Fibroblast of villous mesenchyme (primary cell): ENCODE results near the gene SLC25A13. TPM values are rescaled to one million over a fixed set of nuclear protein-coding genes. Genes with fewer than 3 reads are reported as not detected.

Experiments
- DNase-seq: peaks from one replicate; pipeline ENCODE4 v3.0.0-alpha.2; 2010; ENCODE audit warnings: low read depth
- H3K4me3 ChIP-seq: 2 replicates; pipeline ENCODE4 v1.5.1; 2011; ENCODE audit warnings: low read depth, mild to moderate bottlenecking, low read length
- total RNA-seq: library from RNA; depleted of rRNA; stranded (reverse); fragments of >200 nt; gene quantifications from 2 replicates; pipeline ENCODE4 v1.2.3, GENCODE V29; 2012
- TF ChIP-seq, protein P1 (sequence below): IDR thresholded peaks from 2 replicates; pipeline ENCODE4 v1.5.1; 2012; ENCODE audit warnings: low read depth, mild to moderate bottlenecking, low read length; ENCODE audit not compliant: insufficient read depth

SLC25A13 gene
- total RNA-seq, 1 donor = 22.5 TPM

DNA sequence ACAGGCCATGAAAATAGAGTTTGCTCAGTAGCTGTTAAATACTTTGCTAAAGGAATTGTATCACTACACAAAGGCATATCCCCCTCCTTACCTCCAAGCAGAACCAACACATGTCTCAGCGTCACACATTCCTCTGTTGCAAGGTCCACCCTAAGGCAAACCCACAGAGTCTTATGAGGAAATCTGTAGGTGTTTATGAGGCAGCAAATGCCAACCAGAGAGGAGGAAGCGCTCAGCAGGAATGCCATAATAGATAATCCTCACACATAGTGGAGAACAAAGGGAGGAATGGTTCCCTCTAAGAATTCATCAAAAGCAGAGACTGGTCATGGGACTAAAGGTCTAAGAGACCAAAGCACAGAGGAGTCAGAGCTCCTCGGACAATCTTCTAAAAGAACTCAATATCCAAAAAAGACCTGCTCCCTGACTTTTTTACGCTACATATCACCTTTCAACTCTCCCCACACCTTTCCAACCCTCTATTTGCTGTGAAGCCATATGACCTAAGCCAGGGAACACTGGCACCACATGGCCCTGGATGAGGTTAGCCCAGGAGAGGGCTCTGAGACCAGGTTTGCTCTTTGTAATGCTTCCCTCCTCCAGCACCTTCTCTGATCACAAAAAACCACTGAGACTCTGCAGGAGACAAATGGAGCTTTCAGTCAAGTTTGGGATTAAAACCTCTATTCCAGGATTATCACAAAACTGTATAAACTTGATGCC is 7.3 kb downstream of the SLC25A13 start:
- TF ChIP-seq, protein P1, sequence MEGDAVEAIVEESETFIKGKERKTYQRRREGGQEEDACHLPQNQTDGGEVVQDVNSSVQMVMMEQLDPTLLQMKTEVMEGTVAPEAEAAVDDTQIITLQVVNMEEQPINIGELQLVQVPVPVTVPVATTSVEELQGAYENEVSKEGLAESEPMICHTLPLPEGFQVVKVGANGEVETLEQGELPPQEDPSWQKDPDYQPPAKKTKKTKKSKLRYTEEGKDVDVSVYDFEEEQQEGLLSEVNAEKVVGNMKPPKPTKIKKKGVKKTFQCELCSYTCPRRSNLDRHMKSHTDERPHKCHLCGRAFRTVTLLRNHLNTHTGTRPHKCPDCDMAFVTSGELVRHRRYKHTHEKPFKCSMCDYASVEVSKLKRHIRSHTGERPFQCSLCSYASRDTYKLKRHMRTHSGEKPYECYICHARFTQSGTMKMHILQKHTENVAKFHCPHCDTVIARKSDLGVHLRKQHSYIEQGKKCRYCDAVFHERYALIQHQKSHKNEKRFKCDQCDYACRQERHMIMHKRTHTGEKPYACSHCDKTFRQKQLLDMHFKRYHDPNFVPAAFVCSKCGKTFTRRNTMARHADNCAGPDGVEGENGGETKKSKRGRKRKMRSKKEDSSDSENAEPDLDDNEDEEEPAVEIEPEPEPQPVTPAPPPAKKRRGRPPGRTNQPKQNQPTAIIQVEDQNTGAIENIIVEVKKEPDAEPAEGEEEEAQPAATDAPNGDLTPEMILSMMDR = no peak
- H3K4me3 ChIP-seq = no peak overlapping the region
- DNase-seq = peak; percentile 48

DNA sequence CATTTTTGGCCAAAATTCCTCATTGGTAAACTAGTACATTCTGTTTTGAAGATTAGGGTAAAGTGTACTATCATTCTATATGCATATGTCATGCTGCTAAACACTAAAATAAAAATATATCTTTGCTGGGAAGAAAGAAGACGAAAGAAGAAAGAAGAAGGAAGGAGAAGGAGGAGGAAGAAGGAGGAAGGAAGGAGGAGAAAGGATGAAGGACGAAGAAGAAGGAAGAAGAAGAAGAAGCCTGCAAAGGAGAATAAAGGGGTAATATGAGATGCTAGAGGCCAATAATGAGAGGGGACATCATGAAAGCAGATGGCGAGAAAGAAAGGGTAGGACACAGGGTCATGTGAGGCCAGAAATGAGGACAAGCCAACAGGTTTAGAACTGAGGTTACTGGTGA is 8.0 kb downstream of the SLC25A13 start:
- H3K4me3 ChIP-seq = no peak overlapping the region
- TF ChIP-seq, protein P1 = no peak
- no peak for DNase-seq

DNA sequence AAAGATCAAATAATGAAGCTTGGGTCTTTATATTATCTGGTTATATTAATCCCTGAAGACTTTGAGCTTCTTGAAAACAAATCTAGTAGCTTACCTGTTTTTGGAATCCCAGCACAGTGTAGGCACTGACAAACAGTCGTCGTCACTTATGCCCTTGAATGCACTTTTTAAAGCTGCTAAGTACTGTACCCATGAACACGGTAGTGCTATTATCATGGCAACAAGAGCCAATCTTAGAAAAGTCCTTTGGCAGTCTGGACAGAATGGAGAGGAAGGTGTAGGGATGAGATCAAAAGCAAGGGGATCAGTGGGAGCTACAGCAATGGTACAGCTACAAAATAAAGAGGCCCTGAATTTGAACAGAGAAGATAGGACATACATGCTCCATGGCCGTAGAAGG is 9.4 kb downstream of the SLC25A13 start:
- H3K4me3 ChIP-seq = no peak overlapping the region
- DNase-seq = no peak
- TF ChIP-seq, protein P1 = no peak

DNA sequence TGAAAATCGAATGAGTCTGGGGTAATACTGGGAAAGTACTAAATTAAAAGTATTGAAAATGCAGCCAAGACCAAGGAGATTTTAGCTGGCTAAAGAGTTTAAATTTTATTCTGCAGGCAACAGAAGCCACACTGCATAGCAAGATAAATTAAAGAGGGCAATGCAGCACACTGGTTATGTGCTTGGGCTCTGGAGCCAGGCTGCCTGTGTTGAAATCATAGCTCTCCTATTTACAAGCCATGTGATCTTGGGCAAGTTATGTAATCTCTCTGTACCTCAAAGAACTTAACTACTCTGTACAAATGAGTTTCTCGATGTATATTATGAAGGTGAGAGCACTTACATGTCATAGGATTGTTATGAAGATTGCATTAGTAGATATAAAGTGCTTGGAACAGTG is 9.9 kb downstream of the SLC25A13 start:
- peak; percentile 85 for DNase-seq
- TF ChIP-seq, protein P1 = no peak
- H3K4me3 ChIP-seq = no peak overlapping the region

DNA sequence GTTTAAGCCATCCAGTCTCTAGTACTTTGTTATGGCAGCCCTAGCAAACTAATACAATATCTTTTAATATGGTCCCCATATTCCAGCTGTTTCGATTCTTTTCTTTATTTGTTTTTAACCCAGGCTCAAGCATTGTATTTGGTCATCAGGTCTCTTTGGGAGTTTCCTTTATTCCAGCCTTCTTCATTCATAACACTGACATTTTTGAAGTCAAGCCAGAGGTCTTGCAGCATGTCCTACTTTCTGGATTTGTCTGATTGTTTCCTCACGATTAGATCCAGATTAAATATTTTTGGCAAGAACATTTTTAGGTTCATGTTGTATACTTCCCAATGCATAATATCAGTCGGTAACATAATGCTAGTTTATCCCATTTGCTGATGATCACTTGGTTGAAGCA is 11.8 kb downstream of the SLC25A13 start:
- H3K4me3 ChIP-seq = no peak overlapping the region
- TF ChIP-seq, protein P1 = no peak
- peak; percentile 56 for DNase-seq

DNA sequence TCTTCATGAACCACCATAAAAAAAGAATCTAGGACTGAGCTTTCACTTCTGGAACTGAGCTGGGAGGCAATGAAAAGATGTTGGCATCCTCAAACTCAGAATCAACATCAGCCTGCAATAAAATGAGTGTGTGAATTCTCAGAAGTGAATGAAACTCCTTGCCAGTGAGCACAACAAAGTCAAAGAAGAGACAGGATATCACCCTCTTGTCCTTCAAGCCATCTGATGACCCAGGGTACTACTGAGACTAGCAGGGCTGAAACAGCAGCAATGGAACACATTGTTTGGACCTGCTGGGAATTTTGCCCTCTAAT is 13.0 kb downstream of the SLC25A13 start:
- H3K4me3 ChIP-seq = no peak overlapping the region
- TF ChIP-seq, protein P1 = no peak
- DNase-seq = no peak
